ENCODE results near the gene PIGV. TPM values are rescaled to one million over a fixed set of nuclear protein-coding genes. Genes with fewer than 3 reads are reported as not detected.

PIGV gene
- total RNA-seq, 1 experiment from 2014 or later = 7.5 TPM

- no peak overlapping the region for H2AK5ac ChIP-seq (ENCODE audit: insufficient read length, low read length)
- H3K23me2 ChIP-seq (ENCODE audit: insufficient read length, low read depth, low read length, poor library complexity, severe bottlenecking) = no peaks in the 10 kb centered on the region
- H3K79me1 ChIP-seq (ENCODE audit: insufficient read depth, low read depth, low read length, poor library complexity, severe bottlenecking) = no peaks in the 10 kb centered on the region
- no peak overlapping the region for H2BK15ac ChIP-seq (ENCODE audit: low read depth, low read length)
- H2BK20ac ChIP-seq (ENCODE audit: low read depth, low read length, poor library complexity, severe bottlenecking) = no peak overlapping the region
- no peak overlapping the region for H2BK120ac ChIP-seq (ENCODE audit: low read depth, low read length, poor library complexity, severe bottlenecking)
- Mint-ChIP-seq H3K4me3 (no peak overlapping the region), H3K27ac (no peak overlapping the region), H3K27me3 (ENCODE audit: low read depth) (no peaks in the 10 kb centered on the region; the same call in 1 of the 2 replicates), H3K4me1 (peaks cover 0 to 4% of the 10 kb centered on the region in 2 experiments; a peak in 2 of 4 replicates), H3K36me3 (ENCODE audit: insufficient read depth in 1 of 3, low read depth in 3 of 3) (peaks cover 66 to 95% (median 87%) of the 10 kb centered on the region in 3 experiments), H3K9me3 (no peaks in the 10 kb centered on the region)
- H4K8ac ChIP-seq (replicated peaks; ENCODE audit: insufficient read length, low read depth, low read length) = no peak overlapping the region
- no peaks in the 10 kb centered on the region for H3K4me1 ChIP-seq (ENCODE audit: insufficient read depth, low read length)
- no peak overlapping the region for H3K27ac ChIP-seq (ENCODE audit: insufficient read length, low read depth, low read length)
- H3K56ac ChIP-seq (ENCODE audit: insufficient read length, low read depth, low read length) = no peak overlapping the region
- TF ChIP-seq, protein P1, sequence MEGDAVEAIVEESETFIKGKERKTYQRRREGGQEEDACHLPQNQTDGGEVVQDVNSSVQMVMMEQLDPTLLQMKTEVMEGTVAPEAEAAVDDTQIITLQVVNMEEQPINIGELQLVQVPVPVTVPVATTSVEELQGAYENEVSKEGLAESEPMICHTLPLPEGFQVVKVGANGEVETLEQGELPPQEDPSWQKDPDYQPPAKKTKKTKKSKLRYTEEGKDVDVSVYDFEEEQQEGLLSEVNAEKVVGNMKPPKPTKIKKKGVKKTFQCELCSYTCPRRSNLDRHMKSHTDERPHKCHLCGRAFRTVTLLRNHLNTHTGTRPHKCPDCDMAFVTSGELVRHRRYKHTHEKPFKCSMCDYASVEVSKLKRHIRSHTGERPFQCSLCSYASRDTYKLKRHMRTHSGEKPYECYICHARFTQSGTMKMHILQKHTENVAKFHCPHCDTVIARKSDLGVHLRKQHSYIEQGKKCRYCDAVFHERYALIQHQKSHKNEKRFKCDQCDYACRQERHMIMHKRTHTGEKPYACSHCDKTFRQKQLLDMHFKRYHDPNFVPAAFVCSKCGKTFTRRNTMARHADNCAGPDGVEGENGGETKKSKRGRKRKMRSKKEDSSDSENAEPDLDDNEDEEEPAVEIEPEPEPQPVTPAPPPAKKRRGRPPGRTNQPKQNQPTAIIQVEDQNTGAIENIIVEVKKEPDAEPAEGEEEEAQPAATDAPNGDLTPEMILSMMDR (conservative IDR thresholded peaks at IDR 0.05) = no peak
- H3K79me2 ChIP-seq (ENCODE audit: insufficient read depth, low read length) = no peaks in the 10 kb centered on the region
- H3K23ac ChIP-seq (ENCODE audit: insufficient read length, low read depth, low read length) = no peak overlapping the region
- no peak overlapping the region for H3K4ac ChIP-seq (ENCODE audit: low read depth, low read length)
- no CpG with 5 or more reads among the region's 4 CpGs for WGBS (ENCODE audit: extremely low coverage, insufficient read length, low lambda C conversion rate)
- no peaks in the 10 kb centered on the region for H4K20me1 ChIP-seq (ENCODE audit: control insufficient read depth, insufficient read depth, insufficient read length)
- H3K4me2 ChIP-seq (ENCODE audit: insufficient read depth, insufficient read length, low read length) = no peak overlapping the region
- no peak for DNase-seq
- no peak overlapping the region for H4K5ac ChIP-seq (ENCODE audit: insufficient read length, low read depth, low read length)
- H3K18ac ChIP-seq (ENCODE audit: insufficient read length, low read depth, low read length) = no peak overlapping the region
- H3T11ph ChIP-seq (ENCODE audit: low read length) = no peak overlapping the region
- no peaks in the 10 kb centered on the region for H3K27me3 ChIP-seq (ENCODE audit: insufficient read depth, low read length)
- no peaks in the 10 kb centered on the region for H3K9me3 ChIP-seq (ENCODE audit: control insufficient read depth, low read depth, low read length)
- H3K9ac ChIP-seq (ENCODE audit: extremely low read depth, insufficient read length, low read length) = no peak overlapping the region
- no peak overlapping the region for H2BK5ac ChIP-seq (ENCODE audit: insufficient read length, low read length)
- no peak overlapping the region for H2AFZ ChIP-seq (ENCODE audit: low read length)
- H4K91ac ChIP-seq (ENCODE audit: insufficient read length, low read depth, low read length) = no peak overlapping the region
- H2BK12ac ChIP-seq (ENCODE audit: insufficient read length, low read depth, low read length) = no peak overlapping the region
- no peak overlapping the region for H3K14ac ChIP-seq (ENCODE audit: insufficient read depth, low read length)
Measured at GRCh38 chr1:26767714-26768113, 20.0 kb upstream of the PIGV start.
